IPS-NIHi11 (cell line): Measurements from ENCODE around the gene TMEM184A.
"Not testable (repeated sequence)": the region's sequence is repeated elsewhere in the genome, so short reads cannot be mapped to it uniquely, and the experiment has no call there.

Experiments
- DNase-seq: peaks from one replicate; pipeline ENCODE4 v3.0.0; 2012; ENCODE audit warnings: mixed read lengths, low spot score

Gene TMEM184A

GRCh38 chr7:1523208-1523607, 32.8 kb downstream of the TMEM184A start:
- DNase-seq = no peak

- DNase-seq = no peak
Observed at GRCh38 chr7:1521456-1521855, 34.5 kb downstream of the TMEM184A start.

- DNase-seq = no peak
Observed at GRCh38 chr7:1520539-1521234, 35.3 kb downstream of the TMEM184A start.

GRCh38 chr7:1519322-1519922, 36.6 kb downstream of the TMEM184A start:
- not testable (repeated sequence) for DNase-seq

GRCh38 chr7:1516586-1517251, 39.3 kb downstream of the TMEM184A start:
- DNase-seq = no peak

GRCh38 chr7:1515509-1515967, 40.5 kb downstream of the TMEM184A start:
- DNase-seq = not testable (repeated sequence)

GRCh38 chr7:1514995-1515401, 41.0 kb downstream of the TMEM184A start:
- no peak for DNase-seq

- DNase-seq = no peak
Observed at GRCh38 chr7:1514407-1514806, 41.6 kb downstream of the TMEM184A start.

- no peak for DNase-seq
Observed at GRCh38 chr7:1513657-1514095, 42.3 kb downstream of the TMEM184A start.

- no peak for DNase-seq
Observed at GRCh38 chr7:1512781-1513656, 43.0 kb downstream of the TMEM184A start.

GRCh38 chr7:1511444-1512422, 44.3 kb downstream of the TMEM184A start:
- no peak for DNase-seq

GRCh38 chr7:1510780-1511154, 45.2 kb downstream of the TMEM184A start:
- no peak for DNase-seq

GRCh38 chr7:1509226-1509625, 46.8 kb downstream of the TMEM184A start:
- DNase-seq = no peak

- no peak for DNase-seq
Observed at GRCh38 chr7:1508277-1508758, 47.7 kb downstream of the TMEM184A start.

GRCh38 chr7:1505731-1506550, 50.1 kb downstream of the TMEM184A start:
- no peak for DNase-seq

GRCh38 chr7:1503816-1504775, 51.9 kb downstream of the TMEM184A start, which contains the start of gene INTS1:
Gene INTS1 (minus strand): TSS chr7:1504389. CDS start chr7:1503960, 429 bp downstream.
- peak; percentile 97 for DNase-seq

- DNase-seq = no peak
Observed at GRCh38 chr7:1503390-1503789, 52.6 kb downstream of the TMEM184A start.

- no peak for DNase-seq
Observed at GRCh38 chr7:1502845-1503244, 53.2 kb downstream of the TMEM184A start.
